Measurements from ENCODE around the gene MAGEF1. TPM values are rescaled to one million over a fixed set of nuclear protein-coding genes. Genes with fewer than 3 reads are reported as not detected.

Gene MAGEF1
- total and polyA plus RNA-seq, 10 of the 15 experiments (the other 5 are each of a cell fraction or from before 2014, with no cell fraction given) = 2.3 to 62.2 (median 27.1) TPM

DNA sequence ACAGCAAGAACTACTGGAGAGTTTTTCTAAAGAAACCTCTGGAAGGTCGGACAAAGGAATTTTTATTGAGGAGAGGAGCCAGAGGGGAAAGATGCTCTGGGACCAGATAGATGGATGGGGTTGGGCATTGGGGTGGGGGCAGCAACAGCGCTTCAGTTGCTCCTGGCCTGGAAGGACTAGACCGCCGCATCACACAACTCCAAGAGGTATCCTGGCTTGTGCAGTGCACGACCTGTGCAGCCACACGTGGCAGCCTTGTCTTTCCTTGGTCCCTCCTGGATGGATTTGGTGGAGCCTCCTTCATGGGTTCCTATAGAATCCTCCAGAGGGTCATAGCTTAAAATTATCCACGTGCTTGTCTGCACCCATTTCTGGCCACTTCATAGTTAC lies 23.0 kb downstream of the MAGEF1 start:
- Histone ChIP-seq H3K79me2 (ENCODE audit: control insufficient read depth, insufficient read depth, low read length) (no peaks in the 10 kb centered on the region), H3K36me3 (ENCODE audit: control insufficient read depth in 2 of 2, insufficient read depth in 2 of 2, low read length in 1 of 2) (no peaks in the 10 kb centered on the region), H3K4me2 (ENCODE audit: control insufficient read depth, insufficient read depth) (no peak overlapping the region), H3K9me3 (replicated peaks; ENCODE audit: control insufficient read depth, insufficient read depth, low read length) (no peaks in the 10 kb centered on the region), H3K27me3 (replicated peaks in 1 of 2; ENCODE audit: control insufficient read depth in 2 of 2, insufficient read depth in 2 of 2, low read length in 1 of 2) (peaks cover 0 to 7% of the 10 kb centered on the region in 2 experiments; a peak in 3 of 4 replicates), H3K4me1 (ENCODE audit: control insufficient read depth, insufficient read depth, low read length) (no peaks in the 10 kb centered on the region), H4K20me1 (ENCODE audit: control insufficient read depth, insufficient read depth) (no peaks in the 10 kb centered on the region), H3K4me3 (no peak overlapping the region), H3K9ac (ENCODE audit: control insufficient read depth, insufficient read depth, low read length) (no peak overlapping the region), H3K27ac (ENCODE audit: control insufficient read depth, insufficient read depth) (no peak overlapping the region), H2AFZ (ENCODE audit: control insufficient read depth, low read depth, low read length) (no peak overlapping the region)
- FAIRE-seq (no peak), DNase-seq (ENCODE audit: low read depth, low spot score) (no peak), ATAC-seq (no peak)
- BruUV-seq (replicated peaks) = no TSS peak
- RAD21 ChIA-PET (ENCODE audit: unreplicated experiment) = no interaction called here
- 23% methylated on average over 7 of the region's 7 CpGs for WGBS (ENCODE audit: insufficient coverage, insufficient replicate concordance, low lambda C conversion rate, missing lambda C conversion rate)
- POLR2A ChIA-PET = no interaction called here
- TF ChIP-seq, protein P1, sequence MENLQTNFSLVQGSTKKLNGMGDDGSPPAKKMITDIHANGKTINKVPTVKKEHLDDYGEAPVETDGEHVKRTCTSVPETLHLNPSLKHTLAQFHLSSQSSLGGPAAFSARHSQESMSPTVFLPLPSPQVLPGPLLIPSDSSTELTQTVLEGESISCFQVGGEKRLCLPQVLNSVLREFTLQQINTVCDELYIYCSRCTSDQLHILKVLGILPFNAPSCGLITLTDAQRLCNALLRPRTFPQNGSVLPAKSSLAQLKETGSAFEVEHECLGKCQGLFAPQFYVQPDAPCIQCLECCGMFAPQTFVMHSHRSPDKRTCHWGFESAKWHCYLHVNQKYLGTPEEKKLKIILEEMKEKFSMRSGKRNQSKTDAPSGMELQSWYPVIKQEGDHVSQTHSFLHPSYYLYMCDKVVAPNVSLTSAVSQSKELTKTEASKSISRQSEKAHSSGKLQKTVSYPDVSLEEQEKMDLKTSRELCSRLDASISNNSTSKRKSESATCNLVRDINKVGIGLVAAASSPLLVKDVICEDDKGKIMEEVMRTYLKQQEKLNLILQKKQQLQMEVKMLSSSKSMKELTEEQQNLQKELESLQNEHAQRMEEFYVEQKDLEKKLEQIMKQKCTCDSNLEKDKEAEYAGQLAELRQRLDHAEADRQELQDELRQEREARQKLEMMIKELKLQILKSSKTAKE (IDR thresholded peaks at IDR 0.05; ENCODE audit: low read depth, poor library complexity, severe bottlenecking) = no peak
- no peak for TF ChIP-seq EED (IDR thresholded peaks at IDR 0.05; ENCODE audit: low read depth)
- TF ChIP-seq IRF4 (IDR thresholded peaks at IDR 0.05; ENCODE audit: low read depth, low read length) = no peak
- no peak for TF ChIP-seq YY1 (IDR thresholded peaks at IDR 0.05; ENCODE audit: low read depth, low read length)
- no peak for TF ChIP-seq ZNF384 (IDR thresholded peaks at IDR 0.05; ENCODE audit: borderline replicate concordance, low read depth, low read length)
- TF ChIP-seq HDGF (IDR thresholded peaks at IDR 0.05) = no peak
- no peak for TF ChIP-seq ZNF217 (IDR thresholded peaks at IDR 0.05)
- no peak for TF ChIP-seq RUNX3 (IDR thresholded peaks at IDR 0.05; ENCODE audit: low read length)
- TF ChIP-seq ZNF274 (IDR thresholded peaks at IDR 0.05; ENCODE audit: insufficient read depth, insufficient read length) = no peak
- SMC1A ChIA-PET (ENCODE audit: uncharacterized antibody, unreplicated experiment) = no interaction called here
- intact Hi-C loops (cut with micrococcal nuclease; ENCODE audit: unreplicated experiment) (no loop called here), in situ Hi-C loops (cut with MboI) (no loop called here)
- CTCF ChIA-PET = interaction anchor here (0.6 kb wide), 1 partner anchor 40 kb away, joined by 3 read pairs; no protein-coding TSS in a partner anchor

All from GM12878 (cell line).